HG02970 (cell line): ENCODE results near the gene SPTSSB.

Experiments used
- ATAC-seq: cut with Tn5 transposase; IDR thresholded peaks from one replicate; pipeline ENCODE4 v1.9.1; 2021; ENCODE audit warnings: mild to moderate bottlenecking, moderate library complexity, moderate number of reproducible peaks; ENCODE audit not compliant: unreplicated experiment, low FRiP score

SPTSSB gene

GRCh38 chr3:161295325-161295724 is 76.0 kb downstream of the SPTSSB start:
- no peak for ATAC-seq
